Measurements from ENCODE around the gene EEFSEC. TPM values are rescaled to one million over a fixed set of nuclear protein-coding genes. Genes with fewer than 3 reads are reported as not detected.

EEFSEC gene
- total RNA-seq, 2 experiments from 2014 or later: 17.7 to 25.3 TPM

GRCh38 chr3:128133273-128133883 is 19.9 kb upstream of the EEFSEC start:
- intact Hi-C loops (cut with micrococcal nuclease; ENCODE audit: unreplicated experiment): loop anchor here (1.0 to 2.0 kb wide), 2 partner anchors 38 to 59 kb away; no protein-coding TSS in a partner anchor
- Histone ChIP-seq H3K4me2 (ENCODE audit: low read length) (no peak overlapping the region), H3K79me2 (ENCODE audit: insufficient read depth, low read depth, low read length) (no peaks in the 10 kb centered on the region), H3K36me3 (ENCODE audit: insufficient read depth, low read length) (no peaks in the 10 kb centered on the region), H4K20me1 (ENCODE audit: insufficient read depth, low read length) (no peaks in the 10 kb centered on the region), H3K4me3 (ENCODE audit: low read depth, low read length, poor library complexity, severe bottlenecking) (no peak overlapping the region), H3K4me1 (ENCODE audit: insufficient read depth, low read length, poor library complexity, severe bottlenecking) (no peaks in the 10 kb centered on the region), H3K9me3 (ENCODE audit: low read length) (no peaks in the 10 kb centered on the region), H3K9me2 (ENCODE audit: insufficient read depth, low read length) (no peaks in the 10 kb centered on the region), H2AFZ (ENCODE audit: low read length) (no peak overlapping the region), H3K27ac (ENCODE audit: low read depth, low read length, poor library complexity, severe bottlenecking) (no peak overlapping the region)
- peak; percentile 57 for DNase-seq (ENCODE audit: low spot score)
- TF ChIP-seq CTCF (conservative IDR thresholded peaks at IDR 0.05; ENCODE audit: low read length): peak; percentile 93
- TF ChIP-seq EZH2phosphoT487 (IDR thresholded peaks at IDR 0.05; ENCODE audit: borderline replicate concordance, low read depth, low read length): no peak
- ChIA-PET POLR2A (interaction anchor here (2.0 kb wide), 1 partner anchor 10 kb away, joined by 8 read pairs; the partner anchor contains the start of gene RUVBL1), CTCF (ENCODE audit: unreplicated experiment) (interaction anchor here (0.8 to 2.6 kb wide), 3 partner anchors 10 to 38 kb away, joined by 3 to 15 read pairs (median 3); partner anchors contain the start of gene RUVBL1)
- BruUV-seq (replicated peaks): no TSS peak

- intact Hi-C loops (cut with micrococcal nuclease; ENCODE audit: unreplicated experiment): no loop called here
- H4K20me1 ChIP-seq (ENCODE audit: insufficient read depth, low read length): no peaks in the 10 kb centered on the region
- no TSS peak for BruUV-seq (replicated peaks)
- no peaks in the 10 kb centered on the region for H3K79me2 ChIP-seq (ENCODE audit: insufficient read depth, low read depth, low read length)
- DNase-seq (ENCODE audit: low spot score): no peak
- CTCF ChIA-PET (ENCODE audit: unreplicated experiment): no interaction called here
- H3K27ac ChIP-seq (ENCODE audit: low read depth, low read length, poor library complexity, severe bottlenecking): no peak overlapping the region
- no peaks in the 10 kb centered on the region for H3K36me3 ChIP-seq (ENCODE audit: insufficient read depth, low read length)
- no peak overlapping the region for H3K4me2 ChIP-seq (ENCODE audit: low read length)
- H3K9me2 ChIP-seq (ENCODE audit: insufficient read depth, low read length): no peaks in the 10 kb centered on the region
- TF ChIP-seq EZH2phosphoT487 (IDR thresholded peaks at IDR 0.05; ENCODE audit: borderline replicate concordance, low read depth, low read length): no peak
- no peaks in the 10 kb centered on the region for H3K4me1 ChIP-seq (ENCODE audit: insufficient read depth, low read length, poor library complexity, severe bottlenecking)
- H3K4me3 ChIP-seq (ENCODE audit: low read depth, low read length, poor library complexity, severe bottlenecking): no peak overlapping the region
- POLR2A ChIA-PET: interaction anchor here (1.8 kb wide), 1 partner anchor 10 kb away, joined by 8 read pairs; the partner anchor contains the start of gene EEFSEC
- H3K9me3 ChIP-seq (ENCODE audit: low read length): no peaks in the 10 kb centered on the region
- no peak overlapping the region for H2AFZ ChIP-seq (ENCODE audit: low read length)
Observed at GRCh38 chr3:128143496-128143895, 9.8 kb upstream of the EEFSEC start.

GRCh38 chr3:128144512-128145187 is 8.6 kb upstream of the EEFSEC start:
- POLR2A ChIA-PET: interaction anchor here (0.6 to 1.8 kb wide), 2 partner anchors 9 to 39 kb away, joined by 5 to 8 read pairs; partner anchors contain the start of gene EEFSEC
- H3K9me2 ChIP-seq (ENCODE audit: insufficient read depth, low read length): no peaks in the 10 kb centered on the region
- no peaks in the 10 kb centered on the region for H3K9me3 ChIP-seq (ENCODE audit: low read length)
- H4K20me1 ChIP-seq (ENCODE audit: insufficient read depth, low read length): no peaks in the 10 kb centered on the region
- H3K4me2 ChIP-seq (ENCODE audit: low read length): no peak overlapping the region
- no peak for DNase-seq (ENCODE audit: low spot score)
- CTCF ChIA-PET (ENCODE audit: unreplicated experiment): no interaction called here
- no TSS peak for BruUV-seq (replicated peaks)
- no peak overlapping the region for H2AFZ ChIP-seq (ENCODE audit: low read length)
- H3K79me2 ChIP-seq (ENCODE audit: insufficient read depth, low read depth, low read length): no peaks in the 10 kb centered on the region
- no peak overlapping the region for H3K4me3 ChIP-seq (ENCODE audit: low read depth, low read length, poor library complexity, severe bottlenecking)
- H3K27ac ChIP-seq (ENCODE audit: low read depth, low read length, poor library complexity, severe bottlenecking): no peak overlapping the region
- intact Hi-C loops (cut with micrococcal nuclease; ENCODE audit: unreplicated experiment): no loop called here
- H3K36me3 ChIP-seq (ENCODE audit: insufficient read depth, low read length): no peaks in the 10 kb centered on the region
- H3K4me1 ChIP-seq (ENCODE audit: insufficient read depth, low read length, poor library complexity, severe bottlenecking): no peaks in the 10 kb centered on the region
- TF ChIP-seq CTCF (conservative IDR thresholded peaks at IDR 0.05; ENCODE audit: low read length): no peak
- TF ChIP-seq EZH2phosphoT487 (IDR thresholded peaks at IDR 0.05; ENCODE audit: borderline replicate concordance, low read depth, low read length): no peak

Measured in OCI-LY7 (cell line).